IMR-90 (cell line): ENCODE measurements around the gene ZNFX1. TPM values are rescaled to one million over a fixed set of nuclear protein-coding genes. Genes with fewer than 3 reads are reported as not detected.
A peak's percentile ranks its signal among the peaks of the same experiment; 100 is the strongest.

Experiments used
- ATAC-seq: fragments of 200-7000 bp; cut with Tn5 transposase; 2 replicates; pipeline ENCODE4 v1.9.1; 2020; ENCODE audit warnings: low read depth, mild to moderate bottlenecking, moderate library complexity
- BruUV-seq: library from RNA; stranded (reverse); fragments of 400-500 nt; replicated peaks from 2 replicates; lab custom pipeline; 2021; lab: Mats Ljungman, UMichigan
- CTCF ChIA-PET: fragments of 300-600 bp; formaldehyde crosslinking; extraction: SDS; loops from one replicate; lab custom pipeline; 2021; ENCODE audit warnings: antibody characterized with exemption; lab: Yijun Ruan, JAX
- POLR2A ChIA-PET: fragments of 300-600 bp; sonication (Branson Sonifier 250); formaldehyde crosslinking; loops from one replicate; lab custom pipeline; 2022; ENCODE audit warnings: antibody characterized with exemption; ENCODE audit not compliant: unreplicated experiment; lab: Charles Lee
- DNase-seq: peaks from one replicate; pipeline ENCODE4 v3.0.0; 2013
- H2AFZ ChIP-seq: replicated peaks from 2 replicates; pipeline ENCODE3; 2013; ENCODE audit warnings: low read length, mild to moderate bottlenecking; ENCODE audit not compliant: poor library complexity
- H2AK5ac ChIP-seq: 2 replicates; pipeline ENCODE4 v1.6.1; 2013; ENCODE audit warnings: low read depth, low read length, inconsistent platforms
- H2AK9ac ChIP-seq: replicated peaks from 2 replicates; pipeline ENCODE3; 2013; ENCODE audit warnings: mild to moderate bottlenecking, low read depth, low read length, moderate library complexity; ENCODE audit not compliant: poor library complexity
- H2BK120ac ChIP-seq: 2 replicates; pipeline ENCODE4 v1.6.1; 2013; ENCODE audit warnings: low read depth, low read length, inconsistent platforms
- H2BK15ac ChIP-seq: 3 replicates; pipeline ENCODE4 v1.6.1; 2013; ENCODE audit warnings: low read depth, low read length, inconsistent platforms
- H2BK20ac ChIP-seq: 2 replicates; pipeline ENCODE4 v1.6.1; 2013; ENCODE audit warnings: low read depth, mild to moderate bottlenecking, inconsistent platforms, low read length, moderate library complexity
- H2BK5ac ChIP-seq: 2 replicates; pipeline ENCODE4 v1.6.1; 2013; ENCODE audit warnings: mild to moderate bottlenecking, low read depth, low read length, inconsistent platforms; ENCODE audit not compliant: poor library complexity, severe bottlenecking
- H3K14ac ChIP-seq: replicated peaks from 2 replicates; pipeline ENCODE4 v1.6.1; 2013; ENCODE audit warnings: low read depth, low read length, inconsistent platforms
- H3K18ac ChIP-seq: 2 replicates; pipeline ENCODE4 v1.6.1; 2013; ENCODE audit warnings: low read depth, low read length, control low read depth
- H3K23ac ChIP-seq: 2 replicates; pipeline ENCODE4 v1.6.1; 2013; ENCODE audit warnings: low read depth, low read length, inconsistent platforms
- H3K27ac ChIP-seq: 2 replicates; pipeline ENCODE4 v1.5.1; 2013; ENCODE audit warnings: mild to moderate bottlenecking, control low read depth, low read length; ENCODE audit not compliant: insufficient read depth
- H3K27me3 ChIP-seq: 2 replicates; pipeline ENCODE4 v1.6.1; 2013; ENCODE audit warnings: low read length; ENCODE audit not compliant: control insufficient read depth, insufficient read depth
- H3K36me3 ChIP-seq: 2 replicates; pipeline ENCODE4 v1.6.1; 2013; ENCODE audit warnings: low read length, mixed read lengths; ENCODE audit not compliant: control insufficient read depth, insufficient read depth
- H3K4ac ChIP-seq: 2 replicates; pipeline ENCODE4 v1.6.1; 2013; ENCODE audit warnings: low read depth, low read length, inconsistent platforms
- H3K4me1 ChIP-seq: 2 replicates; pipeline ENCODE4 v1.6.1; 2013; ENCODE audit warnings: low read length, mixed read lengths; ENCODE audit not compliant: control insufficient read depth, insufficient read depth
- H3K4me2 ChIP-seq: 2 replicates; pipeline ENCODE4 v1.6.1; 2013; ENCODE audit warnings: low read depth, mild to moderate bottlenecking, control low read depth, low read length, moderate library complexity
- H3K4me3 ChIP-seq: 2 replicates; pipeline ENCODE4 v1.5.1; 2013; ENCODE audit warnings: low read depth, mild to moderate bottlenecking, control low read depth, low read length, moderate library complexity; ENCODE audit not compliant: insufficient read depth
- H3K56ac ChIP-seq: 2 replicates; pipeline ENCODE4 v1.6.1; 2013; ENCODE audit warnings: low read length, inconsistent platforms; ENCODE audit not compliant: insufficient read depth; ENCODE audit errors: extremely low read depth
- H3K79me1 ChIP-seq, 2 experiments: 2 replicates each; pipeline ENCODE4 v1.6.1; 2013; ENCODE audit warnings: low read length in 2 of 2, inconsistent platforms in 1 of 2, low read depth in 1 of 2
- H3K9ac ChIP-seq: 2 replicates; pipeline ENCODE4 v1.6.1; 2013; ENCODE audit warnings: low read depth, low read length, control low read depth
- H3K9me1 ChIP-seq: 2 replicates; pipeline ENCODE4 v1.6.1; 2013; ENCODE audit warnings: low read length, inconsistent platforms; ENCODE audit not compliant: insufficient read depth
- H3K9me3 ChIP-seq: 2 replicates; pipeline ENCODE4 v1.6.1; 2013; ENCODE audit warnings: low read length; ENCODE audit not compliant: control insufficient read depth, insufficient read depth
- H4K20me1 ChIP-seq: 2 replicates; pipeline ENCODE4 v1.6.1; 2013; ENCODE audit warnings: low read length, inconsistent platforms; ENCODE audit not compliant: insufficient read depth
- H4K5ac ChIP-seq: 2 replicates; pipeline ENCODE4 v1.6.1; 2013; ENCODE audit warnings: mild to moderate bottlenecking, low read depth, low read length, control low read depth
- H4K8ac ChIP-seq, 2 experiments: 2 replicates each; pipeline ENCODE4 v1.6.1; 2013; ENCODE audit warnings: low read depth in 2 of 2, low read length in 2 of 2, control low read depth in 1 of 2, inconsistent platforms in 1 of 2
- H4K91ac ChIP-seq: 2 replicates; pipeline ENCODE4 v1.6.1; 2013; ENCODE audit warnings: low read depth, low read length, inconsistent platforms; ENCODE audit not compliant: insufficient read depth
- BHLHE40 ChIP-seq: fragments of 150-350 bp; IDR thresholded peaks from 2 replicates; pipeline ENCODE4 v1.6.1; 2016; ENCODE audit warnings: mild to moderate bottlenecking, low read depth, low read length
- CHD1 ChIP-seq: IDR thresholded peaks from 2 replicates; pipeline ENCODE4 v1.6.1; 2012; ENCODE audit warnings: low read depth, low read length, improper control_type of control experiment
- FOS ChIP-seq: fragments of 150-350 bp; IDR thresholded peaks from 2 replicates; pipeline ENCODE4 v1.6.1; 2016; ENCODE audit warnings: low read depth, low read length
- MAFK ChIP-seq: IDR thresholded peaks from 2 replicates; pipeline ENCODE4 v1.6.1; 2012; ENCODE audit warnings: low read depth, low read length, improper control_type of control experiment
- MXI1 ChIP-seq: IDR thresholded peaks from 2 replicates; pipeline ENCODE4 v1.6.1; 2012; ENCODE audit warnings: low read depth, mild to moderate bottlenecking, low read length, moderate library complexity, borderline replicate concordance
- NFE2L2 ChIP-seq: fragments of 150-350 bp; IDR thresholded peaks from 2 replicates; pipeline ENCODE4 v1.6.1; 2016; ENCODE audit warnings: low read depth, mild to moderate bottlenecking, low read length
- RCOR1 ChIP-seq: IDR thresholded peaks from 2 replicates; pipeline ENCODE4 v1.6.1; 2012; ENCODE audit warnings: mild to moderate bottlenecking, low read length, improper control_type of control experiment; ENCODE audit not compliant: insufficient replicate concordance
- whole genome bisulfite sequencing, 2 experiments: methylation state at CpG; one replicate each; pipeline versions ENCODE4 v1.1.5 to v1.1.7; 2013; ENCODE audit warnings: missing lambda C conversion rate in 2 of 2; ENCODE audit not compliant: insufficient read length in 1 of 2; ENCODE audit errors: extremely low coverage in 2 of 2; 5-methylcytosine and 5-hydroxymethylcytosine counted together
- dilution Hi-C: fragments of 300-500 bp; cut with HindIII; formaldehyde crosslinking; loops from one replicate; pipeline ENCODE4 v1.14.3; 2018; ENCODE audit warnings: low sequenced_read_pairs; ENCODE audit not compliant: unreplicated experiment
- in situ Hi-C: fragments of 300-500 bp; cut with MboI; formaldehyde crosslinking; loops from 3 replicates; pipeline ENCODE4 v1.14.3; 2019; ENCODE audit warnings: low sequenced_read_pairs, inconsistent platforms, mixed read lengths
- intact Hi-C: fragments of 100-400 bp; cut with micrococcal nuclease; formaldehyde crosslinking; loops from 2 replicates; pipeline ENCODE4 v1.10.0; 2022
- polyA plus RNA-seq, 3 experiments: library from polyadenylated mRNA; depleted of rRNA; stranded (reverse); fragments of >200 nt; gene quantifications; 2 replicates each; pipeline ENCODE4 v1.2.3, GENCODE V29; 2012; ENCODE audit warnings: low replicate concordance in 1 of 3
- total RNA-seq: library from RNA; depleted of rRNA; stranded (reverse); fragments of >200 nt; gene quantifications from 2 replicates; pipeline ENCODE4 v1.2.3, GENCODE V29; 2012
- TF ChIP-seq, protein P1 (sequence below): fragments of 150-350 bp; IDR thresholded peaks from 2 replicates; pipeline ENCODE4 v1.6.1; 2017; ENCODE audit warnings: mild to moderate bottlenecking, antibody characterized with exemption, low read length, low read depth
- TF ChIP-seq, protein P2 (sequence below): fragments of 150-350 bp; IDR thresholded peaks from 2 replicates; pipeline ENCODE4 v1.6.1; 2016; ENCODE audit warnings: low read depth, mild to moderate bottlenecking, low read length, moderate library complexity, borderline replicate concordance
- TF ChIP-seq, protein P3 (sequence below): conservative IDR thresholded peaks from 2 replicates; pipeline ENCODE4 v1.5.1; 2012; ENCODE audit warnings: mild to moderate bottlenecking, low read depth, low read length, improper control_type of control experiment

Gene ZNFX1
- total and polyA plus RNA-seq, 2 of the 4 experiments (the other 2 are of a cell fraction): 10.9 to 60.9 TPM

DNA sequence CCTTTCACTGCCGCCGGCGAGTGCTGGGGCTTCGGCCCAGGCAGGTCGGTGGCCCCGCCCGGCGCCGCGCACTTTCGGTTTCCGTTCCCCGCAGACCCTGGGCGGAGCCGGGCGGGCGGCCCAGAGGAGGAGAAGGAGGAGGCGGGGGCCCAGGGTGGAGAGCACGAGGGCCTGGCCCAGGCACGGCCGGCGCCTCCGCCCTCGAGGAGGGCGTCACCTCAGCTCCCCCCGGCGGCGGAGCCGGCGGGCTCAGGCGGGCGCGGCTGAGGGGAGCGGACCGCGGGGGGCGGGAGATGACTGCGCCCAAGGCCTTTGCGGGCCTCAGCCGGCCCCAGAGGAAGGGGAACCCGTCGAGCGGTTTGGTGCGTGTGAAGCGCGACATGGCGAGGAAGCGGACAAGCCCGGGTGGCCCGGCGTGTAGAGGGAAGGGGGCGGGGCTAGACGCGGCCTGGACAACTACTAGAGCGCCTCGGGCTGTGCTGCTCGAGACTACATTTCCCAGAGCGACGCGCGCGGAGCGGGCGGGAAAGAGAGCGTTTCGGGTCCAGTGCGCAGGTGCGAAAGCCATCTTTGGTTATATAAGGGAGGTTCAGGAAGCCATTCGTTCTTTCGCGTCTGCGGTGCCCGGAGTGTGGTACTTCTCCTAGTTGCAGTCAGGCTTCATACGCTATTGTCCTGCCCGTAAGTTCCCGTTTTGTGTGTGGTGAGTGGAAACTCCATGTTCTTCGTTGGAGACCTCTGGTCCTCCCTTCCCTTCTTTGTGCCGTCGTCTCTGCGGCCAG, at the start of gene ZNFX1 (continued):
- TF ChIP-seq, protein P1, sequence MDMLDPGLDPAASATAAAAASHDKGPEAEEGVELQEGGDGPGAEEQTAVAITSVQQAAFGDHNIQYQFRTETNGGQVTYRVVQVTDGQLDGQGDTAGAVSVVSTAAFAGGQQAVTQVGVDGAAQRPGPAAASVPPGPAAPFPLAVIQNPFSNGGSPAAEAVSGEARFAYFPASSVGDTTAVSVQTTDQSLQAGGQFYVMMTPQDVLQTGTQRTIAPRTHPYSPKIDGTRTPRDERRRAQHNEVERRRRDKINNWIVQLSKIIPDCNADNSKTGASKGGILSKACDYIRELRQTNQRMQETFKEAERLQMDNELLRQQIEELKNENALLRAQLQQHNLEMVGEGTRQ: peak; percentile 47; the same call in 1 of the 2 replicates
- no peak for TF ChIP-seq FOS

DNA sequence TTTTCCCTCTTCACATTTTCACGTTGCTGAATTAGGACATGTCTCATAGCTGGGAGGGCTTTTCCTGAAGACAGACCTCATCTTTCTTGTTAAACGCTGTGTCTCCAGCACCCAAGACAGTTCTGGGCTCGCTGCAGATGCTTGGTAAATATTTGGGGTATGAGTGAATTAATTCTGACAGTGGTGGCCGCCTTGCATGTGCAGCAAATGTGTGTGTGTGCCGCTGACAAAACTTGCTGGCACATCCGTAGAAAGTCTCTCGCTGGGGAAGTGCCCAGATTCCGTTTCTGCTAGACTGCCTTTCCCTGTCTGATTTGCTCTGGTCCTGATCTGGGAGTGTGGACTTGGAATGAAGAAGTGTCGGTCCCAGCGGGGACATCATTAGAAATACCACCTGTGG, 48.2 kb upstream of the ZNFX1 start:
- Histone ChIP-seq H3K9me1 (no peaks in the 10 kb centered on the region), H3K56ac (no peak overlapping the region), H4K20me1 (0 out of 2 replicates have a peak, but pooled peaks cover 3% of the 10 kb centered on the region), H4K8ac (no peak overlapping the region), H3K4ac (no peak overlapping the region), H3K18ac (no peak overlapping the region), H2BK120ac (no peak overlapping the region), H3K4me2 (no peak overlapping the region; the same call in 1 of the 2 replicates), H4K91ac (no peak overlapping the region), H4K5ac (no peak overlapping the region), H3K14ac (no peak overlapping the region), H3K9me3 (peaks cover 2% of the 10 kb centered on the region; the same call in 1 of the 2 replicates), H3K9ac (no peak overlapping the region), H3K23ac (no peak overlapping the region), H3K27ac (no peak overlapping the region), H2BK15ac (no peak overlapping the region), H3K4me1 (peaks cover 2% of the 10 kb centered on the region; the same call in 1 of the 2 replicates), H2BK5ac (no peak overlapping the region), H3K27me3 (peaks cover 53% of the 10 kb centered on the region), H3K36me3 (no peaks in the 10 kb centered on the region), H3K4me3 (no peak overlapping the region), H2AFZ (no peak overlapping the region), H3K79me1 (no peaks in the 10 kb centered on the region), H2AK5ac (no peak overlapping the region), H2AK9ac (no peak overlapping the region), H2BK20ac (no peak overlapping the region)
- dilution Hi-C loops (no loop called here), in situ Hi-C loops (loop anchor here (25.0 kb wide), 1 partner anchor 536 kb away; no protein-coding TSS in a partner anchor), intact Hi-C loops (no loop called here)
- WGBS, 2 experiments: 13% methylated on average over 4 of the region's 10 CpGs; no CpG with 5 or more reads in 1 of the 2 experiments
- DNase-seq (peak; percentile 16), ATAC-seq (peak; percentile 30)
- ChIA-PET POLR2A (no interaction called here), CTCF (no interaction called here)
- no TSS peak for BruUV-seq
- TF ChIP-seq NFE2L2 (no peak), MAFK (no peak), RCOR1 (no peak), BHLHE40 (no peak), MXI1 (no peak), CHD1 (no peak)
- TF ChIP-seq, protein P2, sequence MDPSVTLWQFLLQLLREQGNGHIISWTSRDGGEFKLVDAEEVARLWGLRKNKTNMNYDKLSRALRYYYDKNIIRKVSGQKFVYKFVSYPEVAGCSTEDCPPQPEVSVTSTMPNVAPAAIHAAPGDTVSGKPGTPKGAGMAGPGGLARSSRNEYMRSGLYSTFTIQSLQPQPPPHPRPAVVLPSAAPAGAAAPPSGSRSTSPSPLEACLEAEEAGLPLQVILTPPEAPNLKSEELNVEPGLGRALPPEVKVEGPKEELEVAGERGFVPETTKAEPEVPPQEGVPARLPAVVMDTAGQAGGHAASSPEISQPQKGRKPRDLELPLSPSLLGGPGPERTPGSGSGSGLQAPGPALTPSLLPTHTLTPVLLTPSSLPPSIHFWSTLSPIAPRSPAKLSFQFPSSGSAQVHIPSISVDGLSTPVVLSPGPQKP: no peak
- TF ChIP-seq, protein P3, sequence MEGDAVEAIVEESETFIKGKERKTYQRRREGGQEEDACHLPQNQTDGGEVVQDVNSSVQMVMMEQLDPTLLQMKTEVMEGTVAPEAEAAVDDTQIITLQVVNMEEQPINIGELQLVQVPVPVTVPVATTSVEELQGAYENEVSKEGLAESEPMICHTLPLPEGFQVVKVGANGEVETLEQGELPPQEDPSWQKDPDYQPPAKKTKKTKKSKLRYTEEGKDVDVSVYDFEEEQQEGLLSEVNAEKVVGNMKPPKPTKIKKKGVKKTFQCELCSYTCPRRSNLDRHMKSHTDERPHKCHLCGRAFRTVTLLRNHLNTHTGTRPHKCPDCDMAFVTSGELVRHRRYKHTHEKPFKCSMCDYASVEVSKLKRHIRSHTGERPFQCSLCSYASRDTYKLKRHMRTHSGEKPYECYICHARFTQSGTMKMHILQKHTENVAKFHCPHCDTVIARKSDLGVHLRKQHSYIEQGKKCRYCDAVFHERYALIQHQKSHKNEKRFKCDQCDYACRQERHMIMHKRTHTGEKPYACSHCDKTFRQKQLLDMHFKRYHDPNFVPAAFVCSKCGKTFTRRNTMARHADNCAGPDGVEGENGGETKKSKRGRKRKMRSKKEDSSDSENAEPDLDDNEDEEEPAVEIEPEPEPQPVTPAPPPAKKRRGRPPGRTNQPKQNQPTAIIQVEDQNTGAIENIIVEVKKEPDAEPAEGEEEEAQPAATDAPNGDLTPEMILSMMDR: no peak
- TF ChIP-seq, protein P1: no peak
